Stimulated activated naive B cell treated with anti-CD40 and anti-IgM and Interleukin-4, amounts not matched to agents 10 μg/mL and 1 μg/mL and 100 μg/mL, for 72 hours (primary cell): ENCODE data around the gene GPR146.
A peak's percentile ranks its signal among the peaks of the same experiment; 100 is the strongest.

Source experiments
- ATAC-seq, 2 donors: fragments of 150-1000 bp; cut with Tn5 transposase; replicated peaks; 2 replicates each; pipeline ENCODE4 v1.10.0; 2021; ENCODE audit warnings: moderate library complexity in 1 of 2
- DNase-seq: peaks from one replicate; pipeline ENCODE4 v3.0.0; 2021
- H3K27ac Mint-ChIP-seq: one replicate; pipeline ENCODE4 v1.8.0; 2022; ENCODE audit warnings: mild to moderate bottlenecking, mixed read lengths
- H3K27me3 Mint-ChIP-seq, 2 donors: one replicate each; pipeline ENCODE4 v1.8.0; 2022; ENCODE audit warnings: mixed read lengths in 2 of 2
- H3K36me3 Mint-ChIP-seq, 2 donors: one replicate each; pipeline ENCODE4 v1.8.0; 2022; ENCODE audit warnings: mixed read lengths in 2 of 2, mild to moderate bottlenecking in 1 of 2
- H3K4me1 Mint-ChIP-seq, 2 donors: one replicate each; pipeline ENCODE4 v1.8.0; 2022; ENCODE audit warnings: mixed read lengths in 2 of 2, mild to moderate bottlenecking in 1 of 2
- H3K4me3 Mint-ChIP-seq, 2 donors: one replicate each; pipeline ENCODE4 v1.8.0; 2022; ENCODE audit warnings: mild to moderate bottlenecking in 2 of 2, mixed read lengths in 2 of 2, moderate library complexity in 1 of 2
- H3K9me3 Mint-ChIP-seq, 2 donors: one replicate each; pipeline ENCODE4 v1.8.0; 2022; ENCODE audit warnings: mixed read lengths in 2 of 2, mild to moderate bottlenecking in 1 of 2

The GPR146 gene

GRCh38 chr7:1016577-1017531 is 27.5 kb upstream of the GPR146 start:
- Mint-ChIP-seq H3K4me3 (no peak overlapping the region), H3K36me3 (peaks cover 32 to 35% of the 10 kb centered on the region in 2 donors), H3K4me1 (peaks cover 25 to 51% of the 10 kb centered on the region in 2 donors), H3K9me3 (no peaks in the 10 kb centered on the region), H3K27ac (no peak overlapping the region), H3K27me3 (no peaks in the 10 kb centered on the region)
- ATAC-seq: no peak
- no peak for DNase-seq

GRCh38 chr7:1017586-1018333 is 26.6 kb upstream of the GPR146 start:
- ATAC-seq: no peak
- H3K4me1 Mint-ChIP-seq: peaks cover 30 to 52% of the 10 kb centered on the region in 2 donors
- no peak for DNase-seq
- H3K27ac Mint-ChIP-seq: peak overlapping the region; percentile 86
- no peak overlapping the region for H3K4me3 Mint-ChIP-seq
- no peaks in the 10 kb centered on the region for H3K27me3 Mint-ChIP-seq
- no peaks in the 10 kb centered on the region for H3K9me3 Mint-ChIP-seq
- H3K36me3 Mint-ChIP-seq: peaks cover 39 to 43% of the 10 kb centered on the region in 2 donors

DNA sequence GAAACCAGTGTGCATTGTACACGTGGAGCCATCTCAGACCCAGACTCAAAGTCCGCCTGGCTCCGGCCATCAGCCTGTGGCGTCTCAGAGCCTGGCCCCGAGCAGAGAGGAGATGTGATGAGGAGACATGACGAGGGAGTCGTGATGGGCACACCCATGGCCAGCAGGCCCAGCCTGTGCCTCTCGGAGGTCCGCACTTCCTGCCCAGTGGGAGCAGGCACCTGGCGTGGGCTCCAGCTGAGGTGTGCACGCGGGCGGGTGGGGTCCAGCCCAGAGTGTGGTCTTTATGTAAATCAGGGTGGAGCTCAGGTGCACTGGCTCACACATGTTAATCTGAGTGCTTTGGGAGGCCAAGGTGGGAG is 26.0 kb upstream of the GPR146 start:
- ATAC-seq (no peak), DNase-seq (no peak)
- peaks cover 36 to 58% of the 10 kb centered on the region in 2 donors for H3K4me1 Mint-ChIP-seq
- peak overlapping the region; percentile 86 for H3K27ac Mint-ChIP-seq
- peaks cover 45 to 49% of the 10 kb centered on the region in 2 donors for H3K36me3 Mint-ChIP-seq
- H3K27me3 Mint-ChIP-seq: no peaks in the 10 kb centered on the region
- no peaks in the 10 kb centered on the region for H3K9me3 Mint-ChIP-seq
- no peak overlapping the region for H3K4me3 Mint-ChIP-seq

GRCh38 chr7:1019255-1019785 is 25.0 kb upstream of the GPR146 start:
- DNase-seq (no peak), ATAC-seq (no peak)
- peaks cover 41 to 64% of the 10 kb centered on the region in 2 donors for H3K4me1 Mint-ChIP-seq
- no peaks in the 10 kb centered on the region for H3K9me3 Mint-ChIP-seq
- no peak overlapping the region for H3K4me3 Mint-ChIP-seq
- H3K27me3 Mint-ChIP-seq: no peaks in the 10 kb centered on the region
- H3K27ac Mint-ChIP-seq: no peak overlapping the region
- peaks cover 46 to 49% of the 10 kb centered on the region in 2 donors for H3K36me3 Mint-ChIP-seq

DNA sequence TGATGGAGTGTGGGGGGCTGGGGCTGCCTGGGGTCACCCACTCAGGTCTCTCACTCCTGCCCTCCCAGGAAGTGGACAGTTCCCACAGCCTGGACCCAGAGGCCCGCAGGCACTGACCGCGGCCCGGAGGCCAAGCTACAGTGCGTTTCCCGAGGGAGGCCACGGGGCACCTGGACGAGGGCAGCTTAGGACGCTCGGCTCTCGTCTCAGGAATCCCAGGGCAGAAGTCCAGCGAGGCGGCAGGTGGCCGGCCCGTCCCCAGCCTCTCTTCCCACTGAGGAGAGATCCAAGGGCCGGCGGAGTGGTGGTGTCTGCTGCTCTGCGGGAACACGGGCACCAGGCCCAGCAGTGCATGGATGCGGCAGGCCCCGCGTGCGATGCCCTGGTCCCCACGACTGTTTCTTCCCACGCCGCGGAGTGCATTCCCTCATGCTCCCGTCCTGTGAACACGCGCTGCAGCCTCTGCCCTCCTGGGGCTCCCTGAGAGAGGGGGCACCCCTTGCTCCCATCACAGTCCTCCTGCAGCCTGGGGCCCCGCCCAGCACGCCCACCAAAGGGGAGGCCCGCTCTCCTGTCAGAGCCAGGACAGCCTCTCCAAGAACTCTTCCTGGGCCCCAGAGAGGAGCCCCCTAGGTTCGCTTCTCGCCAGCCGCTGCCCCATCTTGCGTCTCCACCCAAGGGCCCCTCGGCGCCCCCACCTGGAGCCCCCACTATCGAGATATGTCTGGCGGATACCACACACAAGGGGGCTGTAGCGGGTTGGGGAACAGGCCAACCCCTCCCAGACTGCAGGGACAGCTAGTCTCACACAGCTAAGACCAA is 24.3 kb upstream of the GPR146 start:
- Mint-ChIP-seq H3K27ac (no peak overlapping the region), H3K4me3 (no peak overlapping the region), H3K9me3 (no peaks in the 10 kb centered on the region), H3K27me3 (no peaks in the 10 kb centered on the region), H3K4me1 (peaks cover 46 to 65% of the 10 kb centered on the region in 2 donors), H3K36me3 (peaks cover 51 to 55% of the 10 kb centered on the region in 2 donors)
- no peak for ATAC-seq
- DNase-seq: no peak

DNA sequence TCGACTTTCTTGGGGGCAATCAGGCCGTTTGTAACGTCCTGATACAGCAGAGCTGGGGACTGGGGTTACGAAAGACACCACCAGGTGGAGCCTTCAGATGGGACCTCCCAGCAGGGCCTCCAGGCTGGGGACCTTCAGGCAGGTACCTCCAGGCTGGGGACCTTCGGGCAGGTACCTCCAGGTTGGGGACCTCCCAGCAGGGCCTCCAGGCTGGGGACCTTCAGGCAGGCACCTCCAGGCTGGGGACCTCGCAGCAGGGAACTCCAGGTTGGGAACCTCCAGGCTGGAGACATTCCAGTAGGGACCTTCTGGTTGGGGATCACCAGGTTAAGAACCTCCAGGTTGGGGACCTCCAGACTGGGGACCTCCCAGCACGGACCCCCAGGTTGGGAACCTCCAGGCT is 23.5 kb upstream of the GPR146 start:
- Mint-ChIP-seq H3K4me1 (peaks cover 50 to 68% of the 10 kb centered on the region in 2 donors), H3K4me3 (no peak overlapping the region), H3K9me3 (no peaks in the 10 kb centered on the region), H3K27ac (no peak overlapping the region), H3K27me3 (no peaks in the 10 kb centered on the region), H3K36me3 (peaks cover 57 to 62% of the 10 kb centered on the region in 2 donors)
- no peak for ATAC-seq
- DNase-seq: no peak

DNA sequence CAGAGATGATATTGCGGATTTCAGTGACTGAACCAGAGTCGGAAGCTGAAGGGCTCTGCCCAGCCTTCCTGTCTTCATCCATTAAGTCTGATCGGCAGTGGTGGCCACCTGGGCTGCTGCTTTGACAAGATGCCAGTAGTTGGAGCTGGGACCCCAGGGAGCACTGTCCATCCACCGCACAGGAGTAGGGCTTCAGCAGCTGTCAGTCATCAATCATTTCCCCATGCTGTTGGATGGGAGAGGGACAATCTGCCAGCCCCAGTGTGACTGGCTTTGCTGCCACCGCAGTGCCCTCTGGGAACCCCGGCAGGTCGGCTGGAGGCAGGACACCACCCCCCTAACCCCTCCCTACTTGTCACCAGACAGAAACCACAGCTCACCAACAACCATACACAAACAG is 23.0 kb upstream of the GPR146 start:
- Mint-ChIP-seq H3K27ac (no peak overlapping the region), H3K4me3 (peak overlapping the region in 1 of 2 donors; percentile 21), H3K4me1 (peaks cover 55 to 73% of the 10 kb centered on the region in 2 donors), H3K36me3 (peaks cover 62 to 67% of the 10 kb centered on the region in 2 donors), H3K27me3 (no peaks in the 10 kb centered on the region), H3K9me3 (no peaks in the 10 kb centered on the region)
- DNase-seq (no peak), ATAC-seq (no peak)

DNA sequence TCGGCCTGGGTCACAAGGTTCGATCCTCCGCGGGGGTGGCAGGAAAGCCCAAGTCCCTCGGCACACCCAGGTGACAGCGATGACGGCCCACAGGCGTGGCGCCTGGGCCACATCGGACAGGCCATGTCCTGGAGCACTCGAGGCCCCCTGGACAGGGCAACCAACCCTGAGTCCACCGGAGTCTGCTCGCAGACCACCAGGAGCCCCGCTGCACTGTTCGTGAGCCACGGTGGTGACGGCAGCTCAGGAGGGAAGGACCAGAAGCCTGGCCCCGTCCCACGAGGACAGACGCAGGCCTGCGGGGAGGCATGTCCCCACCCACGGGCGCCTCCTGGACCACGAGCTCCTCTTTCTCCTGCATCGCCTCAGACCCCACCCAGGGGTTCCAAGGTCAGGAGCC is 22.4 kb upstream of the GPR146 start:
- peaks cover 68 to 73% of the 10 kb centered on the region in 2 donors for H3K36me3 Mint-ChIP-seq
- H3K27ac Mint-ChIP-seq: peak overlapping the region; percentile 97
- DNase-seq (no peak), ATAC-seq (no peak)
- H3K27me3 Mint-ChIP-seq: no peaks in the 10 kb centered on the region
- peaks cover 61 to 79% of the 10 kb centered on the region in 2 donors for H3K4me1 Mint-ChIP-seq
- peak overlapping the region in 1 of 2 donors; percentile 17 for H3K4me3 Mint-ChIP-seq
- H3K9me3 Mint-ChIP-seq: no peaks in the 10 kb centered on the region

- Mint-ChIP-seq H3K4me3 (peak overlapping the region in 1 of 2 donors; percentile 76), H3K9me3 (no peaks in the 10 kb centered on the region), H3K36me3 (peaks cover 70 to 74% of the 10 kb centered on the region in 2 donors), H3K27me3 (no peaks in the 10 kb centered on the region), H3K4me1 (peaks cover 63 to 83% of the 10 kb centered on the region in 2 donors), H3K27ac (peak overlapping the region; percentile 97)
- DNase-seq (no peak), ATAC-seq (no peak)
Observed at GRCh38 chr7:1022356-1022755, 22.0 kb upstream of the GPR146 start.

DNA sequence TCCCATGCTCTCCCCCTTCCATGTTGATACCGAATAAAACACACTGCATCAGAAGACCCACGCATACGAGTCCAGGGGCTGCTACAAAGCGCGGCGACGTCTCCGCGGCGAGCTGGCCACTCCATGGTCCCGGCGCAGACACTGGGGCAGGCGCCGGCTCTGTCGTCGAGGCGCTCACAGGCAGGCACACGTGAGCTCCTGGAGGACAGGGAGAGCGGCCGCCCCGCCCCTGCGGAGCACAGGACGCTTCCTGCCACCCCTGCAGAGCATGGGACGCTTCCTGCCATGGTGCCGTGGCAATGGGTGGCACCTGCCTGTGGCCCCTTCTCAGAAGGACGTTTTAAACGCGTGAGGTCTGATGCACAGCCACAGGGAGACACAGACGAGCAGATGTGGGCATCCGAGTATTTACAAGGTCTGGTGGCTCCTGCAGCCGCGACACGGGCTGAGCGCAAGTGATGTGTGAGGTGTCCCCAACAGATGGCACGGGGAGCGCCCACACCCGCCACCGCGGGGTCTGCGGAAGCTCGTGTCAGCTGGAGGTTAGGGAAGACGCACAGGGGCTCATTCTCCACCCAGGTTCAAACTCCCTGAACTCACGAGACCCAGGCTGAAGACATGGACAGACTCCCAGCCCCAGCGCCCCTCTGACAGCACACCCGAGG is 21.4 kb upstream of the GPR146 start:
- peaks cover 64 to 83% of the 10 kb centered on the region in 2 donors for H3K4me1 Mint-ChIP-seq
- DNase-seq (peak; percentile 84), ATAC-seq (peak; percentile 63 to 64)
- H3K36me3 Mint-ChIP-seq: peaks cover 71 to 76% of the 10 kb centered on the region in 2 donors
- peak overlapping the region; percentile 76 to 81 for H3K4me3 Mint-ChIP-seq
- no peaks in the 10 kb centered on the region for H3K27me3 Mint-ChIP-seq
- H3K9me3 Mint-ChIP-seq: no peaks in the 10 kb centered on the region
- H3K27ac Mint-ChIP-seq: peak overlapping the region; percentile 97

GRCh38 chr7:1024331-1024841 is 20.0 kb upstream of the GPR146 start:
- ATAC-seq (peak; percentile 67 to 68), DNase-seq (peak; percentile 93)
- H3K4me3 Mint-ChIP-seq: peak overlapping the region; percentile 75 to 81
- H3K4me1 Mint-ChIP-seq: peaks cover 59 to 81% of the 10 kb centered on the region in 2 donors
- no peaks in the 10 kb centered on the region for H3K27me3 Mint-ChIP-seq
- H3K9me3 Mint-ChIP-seq: no peaks in the 10 kb centered on the region
- peaks cover 61 to 64% of the 10 kb centered on the region in 2 donors for H3K36me3 Mint-ChIP-seq
- H3K27ac Mint-ChIP-seq: peak overlapping the region; percentile 97

GRCh38 chr7:1024876-1025742 is 19.2 kb upstream of the GPR146 start:
- H3K27me3 Mint-ChIP-seq: no peaks in the 10 kb centered on the region
- ATAC-seq: no peak
- H3K27ac Mint-ChIP-seq: peak overlapping the region; percentile 97
- H3K4me3 Mint-ChIP-seq: peak overlapping the region; percentile 75 to 81
- no peaks in the 10 kb centered on the region for H3K9me3 Mint-ChIP-seq
- DNase-seq: no peak
- H3K36me3 Mint-ChIP-seq: peaks cover 58 to 63% of the 10 kb centered on the region in 2 donors
- peaks cover 63 to 83% of the 10 kb centered on the region in 2 donors for H3K4me1 Mint-ChIP-seq
